Loucy (cell line): ENCODE results near the gene GNAQ.

Experiments
- EZH2phosphoT487 ChIP-seq: fragments of 200-600 bp; IDR thresholded peaks from 2 replicates; pipeline ENCODE4 v1.6.1; 2018; ENCODE audit warnings: antibody characterized with exemption, mild to moderate bottlenecking, moderate library complexity, borderline replicate concordance
- TF ChIP-seq, protein P1 (sequence below): fragments of 200-600 bp; sonication (generic); conservative IDR thresholded peaks from 2 replicates; pipeline ENCODE4 v1.5.1; 2014; ENCODE audit warnings: mild to moderate bottlenecking, antibody characterized with exemption, low read length

DNA sequence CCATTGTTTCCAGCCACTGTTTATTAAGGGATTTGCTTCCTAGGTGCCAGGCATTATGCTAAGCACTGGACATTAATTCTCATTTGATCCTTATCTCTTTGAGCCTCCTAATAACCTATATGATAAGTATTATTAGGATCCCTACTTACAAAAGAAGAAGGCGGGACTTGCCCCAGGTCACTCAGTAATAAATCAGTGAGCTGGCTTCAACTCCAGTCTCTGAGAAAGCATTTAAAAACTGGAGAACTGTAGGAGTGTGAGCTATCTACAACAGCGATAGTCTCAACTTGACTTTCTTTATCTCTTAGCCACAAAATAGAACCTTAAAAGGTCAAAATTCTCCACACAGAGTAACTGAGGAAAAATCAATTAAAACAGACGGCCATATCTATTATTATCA, 155.0 kb downstream of the GNAQ start:
- TF ChIP-seq, protein P1, sequence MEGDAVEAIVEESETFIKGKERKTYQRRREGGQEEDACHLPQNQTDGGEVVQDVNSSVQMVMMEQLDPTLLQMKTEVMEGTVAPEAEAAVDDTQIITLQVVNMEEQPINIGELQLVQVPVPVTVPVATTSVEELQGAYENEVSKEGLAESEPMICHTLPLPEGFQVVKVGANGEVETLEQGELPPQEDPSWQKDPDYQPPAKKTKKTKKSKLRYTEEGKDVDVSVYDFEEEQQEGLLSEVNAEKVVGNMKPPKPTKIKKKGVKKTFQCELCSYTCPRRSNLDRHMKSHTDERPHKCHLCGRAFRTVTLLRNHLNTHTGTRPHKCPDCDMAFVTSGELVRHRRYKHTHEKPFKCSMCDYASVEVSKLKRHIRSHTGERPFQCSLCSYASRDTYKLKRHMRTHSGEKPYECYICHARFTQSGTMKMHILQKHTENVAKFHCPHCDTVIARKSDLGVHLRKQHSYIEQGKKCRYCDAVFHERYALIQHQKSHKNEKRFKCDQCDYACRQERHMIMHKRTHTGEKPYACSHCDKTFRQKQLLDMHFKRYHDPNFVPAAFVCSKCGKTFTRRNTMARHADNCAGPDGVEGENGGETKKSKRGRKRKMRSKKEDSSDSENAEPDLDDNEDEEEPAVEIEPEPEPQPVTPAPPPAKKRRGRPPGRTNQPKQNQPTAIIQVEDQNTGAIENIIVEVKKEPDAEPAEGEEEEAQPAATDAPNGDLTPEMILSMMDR, result no peak
- TF ChIP-seq EZH2phosphoT487, result no peak
